HL-60 (cell line): ENCODE data around the gene RHOBTB1.
"Not testable (repeated sequence)": the region's sequence is repeated elsewhere in the genome, so short reads cannot be mapped to it uniquely, and the experiment has no call there.

Experiments
- DNase-seq, 2 experiments: peaks; one replicate each; pipeline ENCODE4 v3.0.0-alpha.2; 2010 to 2020; ENCODE audit warnings: low read depth in 1 of 2, low spot score in 1 of 2
- H3K27ac ChIP-seq: fragments of 250-450 bp; sonication (Bioruptor Pico); replicated peaks from 2 replicates; pipeline ENCODE4 v1.5.1; 2020; ENCODE audit warnings: mild to moderate bottlenecking, moderate library complexity
- H3K27me3 ChIP-seq: fragments of 250-450 bp; sonication (Bioruptor Pico); 2 replicates; pipeline ENCODE4 v1.5.1; 2021; ENCODE audit warnings: mild to moderate bottlenecking, moderate library complexity; ENCODE audit not compliant: insufficient read depth, poor library complexity, severe bottlenecking
- H3K4me3 ChIP-seq: replicated peaks from 2 replicates; pipeline ENCODE4 v1.5.1; 2011; ENCODE audit warnings: mild to moderate bottlenecking, control low read depth, low read length; ENCODE audit not compliant: insufficient read depth
- GABPA ChIP-seq: IDR thresholded peaks from 2 replicates; pipeline ENCODE4 v1.6.1; 2012; ENCODE audit warnings: low read depth
- POLR2AphosphoS5 ChIP-seq: IDR thresholded peaks from 2 replicates; pipeline ENCODE4 v1.6.1; 2012; ENCODE audit warnings: low read depth
- REST ChIP-seq: IDR thresholded peaks from 2 replicates; pipeline ENCODE4 v1.6.1; 2012; ENCODE audit warnings: low read depth; ENCODE audit not compliant: insufficient replicate concordance
- SPI1 ChIP-seq: IDR thresholded peaks from 2 replicates; pipeline ENCODE4 v1.6.1; 2012; ENCODE audit warnings: low read depth, mild to moderate bottlenecking, borderline replicate concordance
- TF ChIP-seq, protein P1 (sequence below): IDR thresholded peaks from one replicate; pipeline ENCODE4 v1.5.1; 2011; ENCODE audit warnings: low read length, control low read depth, inconsistent platforms; ENCODE audit not compliant: insufficient read depth

Gene RHOBTB1

GRCh38 chr10:60842694-60843093 is 101.3 kb downstream of the RHOBTB1 start:
- Histone ChIP-seq H3K4me3 (no peak overlapping the region), H3K27me3 (no peaks in the 10 kb centered on the region), H3K27ac (no peak overlapping the region)
- TF ChIP-seq SPI1 (no peak), GABPA (no peak), REST (no peak), POLR2AphosphoS5 (no peak)
- TF ChIP-seq, protein P1, sequence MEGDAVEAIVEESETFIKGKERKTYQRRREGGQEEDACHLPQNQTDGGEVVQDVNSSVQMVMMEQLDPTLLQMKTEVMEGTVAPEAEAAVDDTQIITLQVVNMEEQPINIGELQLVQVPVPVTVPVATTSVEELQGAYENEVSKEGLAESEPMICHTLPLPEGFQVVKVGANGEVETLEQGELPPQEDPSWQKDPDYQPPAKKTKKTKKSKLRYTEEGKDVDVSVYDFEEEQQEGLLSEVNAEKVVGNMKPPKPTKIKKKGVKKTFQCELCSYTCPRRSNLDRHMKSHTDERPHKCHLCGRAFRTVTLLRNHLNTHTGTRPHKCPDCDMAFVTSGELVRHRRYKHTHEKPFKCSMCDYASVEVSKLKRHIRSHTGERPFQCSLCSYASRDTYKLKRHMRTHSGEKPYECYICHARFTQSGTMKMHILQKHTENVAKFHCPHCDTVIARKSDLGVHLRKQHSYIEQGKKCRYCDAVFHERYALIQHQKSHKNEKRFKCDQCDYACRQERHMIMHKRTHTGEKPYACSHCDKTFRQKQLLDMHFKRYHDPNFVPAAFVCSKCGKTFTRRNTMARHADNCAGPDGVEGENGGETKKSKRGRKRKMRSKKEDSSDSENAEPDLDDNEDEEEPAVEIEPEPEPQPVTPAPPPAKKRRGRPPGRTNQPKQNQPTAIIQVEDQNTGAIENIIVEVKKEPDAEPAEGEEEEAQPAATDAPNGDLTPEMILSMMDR, result no peak
- no peak for DNase-seq

DNA sequence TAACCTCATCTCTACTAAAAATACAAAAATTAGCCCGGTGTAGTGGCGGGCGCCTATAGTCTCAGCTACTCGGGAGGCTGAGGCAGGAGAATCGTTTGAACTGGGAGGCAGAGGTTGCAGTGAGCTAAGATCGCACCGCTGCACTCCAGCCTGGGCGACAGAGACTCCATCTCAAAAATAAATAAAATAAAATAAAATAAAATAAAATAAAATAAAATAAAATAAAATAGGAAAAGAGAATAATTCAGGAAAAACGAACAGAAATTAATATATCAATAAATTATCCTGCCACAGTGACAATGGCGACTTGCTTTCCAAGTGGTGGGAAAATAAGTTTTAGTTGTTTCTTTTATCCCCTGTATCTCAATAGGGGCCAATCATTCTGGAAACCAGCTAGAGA is 102.8 kb downstream of the RHOBTB1 start:
- DNase-seq, H3K27me3 ChIP-seq, H3K27ac ChIP-seq, H3K4me3 ChIP-seq: not testable (repeated sequence)

DNA sequence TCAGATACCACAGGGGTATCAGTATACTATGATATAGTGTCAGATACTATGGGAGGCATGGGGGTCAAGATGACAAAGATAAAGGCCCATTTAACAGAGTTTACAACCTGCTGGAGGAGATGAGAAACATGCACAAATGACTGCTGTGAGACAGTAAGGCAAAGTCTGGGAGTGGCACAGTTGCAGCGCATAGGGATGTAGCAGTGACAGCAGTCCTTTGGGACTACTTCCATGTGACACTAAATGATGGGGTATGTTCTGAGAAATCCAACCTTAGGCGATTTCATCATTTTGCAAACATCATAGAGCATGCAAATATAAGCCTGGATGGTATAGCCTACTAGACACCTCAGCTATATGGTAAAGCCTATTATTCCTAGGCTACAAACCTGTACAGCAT is 108.9 kb downstream of the RHOBTB1 start:
- H3K27ac ChIP-seq, result no peak overlapping the region
- DNase-seq, result no peak
- TF ChIP-seq SPI1 (no peak), POLR2AphosphoS5 (no peak)

DNA sequence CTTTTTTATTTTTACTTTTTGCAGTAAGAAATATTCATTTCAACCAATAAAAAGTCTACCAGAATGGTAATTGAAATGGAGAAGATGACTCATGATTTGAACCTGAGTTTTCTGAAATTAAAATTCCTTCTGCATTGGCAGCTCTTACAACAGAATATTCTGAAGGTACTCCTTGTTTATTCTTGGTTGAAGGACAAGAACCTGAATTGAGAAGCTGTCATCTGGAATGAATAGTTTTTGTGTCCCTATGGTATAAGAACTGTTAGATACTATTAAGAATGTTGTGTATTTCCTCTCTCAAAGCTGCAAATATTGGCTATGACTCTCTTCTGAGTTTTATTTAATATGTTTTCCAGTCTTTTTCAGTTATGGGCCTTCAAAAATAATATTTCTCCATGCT is 109.6 kb downstream of the RHOBTB1 start:
- no peak for DNase-seq
- H3K27ac ChIP-seq, result no peak overlapping the region
- H3K4me3 ChIP-seq, result no peak overlapping the region
- TF ChIP-seq REST, result no peak
- TF ChIP-seq POLR2AphosphoS5, result no peak
- no peak for TF ChIP-seq GABPA
- TF ChIP-seq SPI1, result no peak
- TF ChIP-seq, protein P1, result no peak
- H3K27me3 ChIP-seq, result peaks cover 3% of the 10 kb centered on the region

More for the DNA sequence above, 108.9 kb downstream of the RHOBTB1 start:
- peaks cover 3% of the 10 kb centered on the region for H3K27me3 ChIP-seq
- no peak overlapping the region for H3K4me3 ChIP-seq

- not testable (repeated sequence) for H3K27me3 ChIP-seq, H3K4me3 ChIP-seq, DNase-seq, H3K27ac ChIP-seq
Measured at GRCh38 chr10:60832136-60832535, 111.8 kb downstream of the RHOBTB1 start.
